Panc1 (cell line): ENCODE results near the gene IGSF5. TPM values are rescaled to one million over a fixed set of nuclear protein-coding genes. Genes with fewer than 3 reads are reported as not detected.
"Not testable (repeated sequence)": the region's sequence is repeated elsewhere in the genome, so short reads cannot be mapped to it uniquely, and the experiment has no call there.

ENCODE experiments used
- ATAC-seq: fragments of 200-7000 bp; cut with Tn5 transposase; 2 replicates; pipeline ENCODE4 v1.9.1; 2020; ENCODE audit warnings: mild to moderate bottlenecking, moderate library complexity
- BruUV-seq: library from RNA; stranded (reverse); fragments of 400-500 nt; replicated peaks from 2 replicates; lab custom pipeline; 2021; lab: Mats Ljungman, UMichigan
- CTCF ChIA-PET: fragments of 300-600 bp; sonication (Branson Sonifier 250); formaldehyde crosslinking; loops from one replicate; lab custom pipeline; 2022; ENCODE audit warnings: antibody characterized with exemption; lab: Charles Lee
- POLR2A ChIA-PET: fragments of 300-600 bp; sonication (Branson Sonifier 250); formaldehyde crosslinking; loops from one replicate; lab custom pipeline; 2022; ENCODE audit warnings: antibody characterized with exemption; lab: Charles Lee
- DNase-seq: peaks from one replicate; pipeline ENCODE4 v3.0.0-alpha.2; 2010; ENCODE audit warnings: low read depth, low spot score
- H3K27ac ChIP-seq: 2 replicates; pipeline ENCODE4 v1.5.1; 2011; ENCODE audit warnings: mild to moderate bottlenecking, low read length, inconsistent platforms
- H3K27me3 ChIP-seq: fragments of 200-500 bp; sonication (Bioruptor generic); 2 replicates; pipeline ENCODE4 v1.6.0; 2014; ENCODE audit warnings: low read length, inconsistent platforms; ENCODE audit not compliant: control insufficient read depth, insufficient read depth
- H3K36me3 ChIP-seq: fragments of 200-500 bp; sonication (Bioruptor generic); 2 replicates; pipeline ENCODE4 v1.5.1; 2014; ENCODE audit warnings: inconsistent platforms, mild to moderate bottlenecking, low read length, moderate library complexity; ENCODE audit not compliant: control insufficient read depth, insufficient read depth
- H3K4me1 ChIP-seq: 2 replicates; pipeline ENCODE4 v1.5.1; 2011; ENCODE audit warnings: inconsistent platforms, mild to moderate bottlenecking, low read length, moderate library complexity; ENCODE audit not compliant: control insufficient read depth, insufficient read depth
- H3K4me3 ChIP-seq, 2 experiments: 2 replicates each; pipeline ENCODE4 v1.5.1; 2011 to 2012; ENCODE audit warnings: low read depth in 2 of 2, low read length in 2 of 2, mild to moderate bottlenecking in 2 of 2, inconsistent platforms in 1 of 2, moderate library complexity in 1 of 2
- H3K9me3 ChIP-seq: fragments of 200-500 bp; sonication (Bioruptor generic); 2 replicates; pipeline ENCODE4 v1.5.1; 2014; ENCODE audit warnings: low read depth, mild to moderate bottlenecking, inconsistent platforms, low read length, moderate library complexity; ENCODE audit not compliant: control insufficient read depth, insufficient read depth
- CTCF ChIP-seq: fragments of 450-650 bp; IDR thresholded peaks from 2 replicates; pipeline ENCODE4 v1.5.1; 2017; ENCODE audit warnings: mild to moderate bottlenecking
- POLR2AphosphoS5 ChIP-seq: IDR thresholded peaks from 2 replicates; pipeline ENCODE4 v1.6.1; 2012; ENCODE audit warnings: mild to moderate bottlenecking, low read depth, low read length, moderate library complexity
- REST ChIP-seq, 2 experiments: IDR thresholded peaks; 2 replicates each; pipeline ENCODE4 v1.6.1; 2011 to 2012; ENCODE audit warnings: low read depth in 2 of 2, control low read depth in 1 of 2, low read length in 1 of 2, mild to moderate bottlenecking in 1 of 2, moderate library complexity in 1 of 2; ENCODE audit not compliant: insufficient read depth in 1 of 2
- SIN3A ChIP-seq: IDR thresholded peaks from 2 replicates; pipeline ENCODE4 v1.6.1; 2012; ENCODE audit warnings: low read depth, mild to moderate bottlenecking, low read length, moderate library complexity, borderline replicate concordance; ENCODE audit not compliant: insufficient read depth
- TCF7L2 ChIP-seq: IDR thresholded peaks from 2 replicates; pipeline ENCODE4 v1.6.1; 2011; ENCODE audit warnings: mild to moderate bottlenecking, low read depth, low read length, inconsistent platforms
- in situ Hi-C: cut with HindIII; loops from 2 replicates; pipeline ENCODE4 v1.10.0; 2016; ENCODE audit warnings: low sequenced_read_pairs, low pct_unique_long_range_greater_than_20kb
- intact Hi-C: fragments of 100-400 bp; cut with micrococcal nuclease; formaldehyde crosslinking; loops from one replicate; pipeline ENCODE4 v1.10.0; 2022; ENCODE audit not compliant: unreplicated experiment
- total RNA-seq: library from RNA; stranded (reverse); gene quantifications from one replicate; pipeline ENCODE4 v1.2.1, GENCODE V29; 2021; ENCODE audit not compliant: unreplicated experiment

The IGSF5 gene
- total RNA-seq, 1 experiment from 2014 or later: not detected

- intact Hi-C loops (no loop called here), in situ Hi-C loops (no loop called here)
- ChIA-PET CTCF (no interaction called here), POLR2A (no interaction called here)
- Histone ChIP-seq H3K27me3 (no peaks in the 10 kb centered on the region), H3K36me3 (no peaks in the 10 kb centered on the region), H3K27ac (no peak overlapping the region), H3K9me3 (no peaks in the 10 kb centered on the region), H3K4me3 (no peak overlapping the region), H3K4me1 (no peaks in the 10 kb centered on the region)
- no peak for TF ChIP-seq TCF7L2
- no peak for TF ChIP-seq SIN3A
- no peak for TF ChIP-seq CTCF
- TF ChIP-seq REST (IDR thresholded peaks at IDR 0.05; ENCODE audit: insufficient read depth in 1 of 2, low read depth in 2 of 2, low read length in 1 of 2): no peak
- no peak for TF ChIP-seq POLR2AphosphoS5
- no peak for ATAC-seq
- no peak for DNase-seq
- BruUV-seq: no TSS peak
Measured at GRCh38 chr21:39737376-39738000, 7.5 kb upstream of the IGSF5 start.

GRCh38 chr21:39738566-39738965 lies 6.4 kb upstream of the IGSF5 start:
- H3K9me3 ChIP-seq: no peaks in the 10 kb centered on the region
- ChIA-PET POLR2A (no interaction called here), CTCF (no interaction called here)
- ATAC-seq: no peak
- H3K27ac ChIP-seq: no peak overlapping the region
- BruUV-seq: no TSS peak
- no peaks in the 10 kb centered on the region for H3K4me1 ChIP-seq
- H3K4me3 ChIP-seq: no peak overlapping the region
- intact Hi-C loops: no loop called here
- no peak for TF ChIP-seq POLR2AphosphoS5
- TF ChIP-seq REST (IDR thresholded peaks at IDR 0.05; ENCODE audit: insufficient read depth in 1 of 2, low read depth in 2 of 2, low read length in 1 of 2): no peak
- TF ChIP-seq SIN3A: no peak
- TF ChIP-seq CTCF: no peak
- no peak for TF ChIP-seq TCF7L2
- H3K27me3 ChIP-seq: no peaks in the 10 kb centered on the region
- DNase-seq: no peak
- H3K36me3 ChIP-seq: no peaks in the 10 kb centered on the region
- in situ Hi-C loops: no loop called here

- POLR2A ChIA-PET, in situ Hi-C loops, H3K9me3 ChIP-seq, CTCF ChIA-PET, H3K4me1 ChIP-seq, H3K36me3 ChIP-seq, H3K27me3 ChIP-seq, H3K27ac ChIP-seq, ATAC-seq, DNase-seq, H3K4me3 ChIP-seq, intact Hi-C loops, BruUV-seq: not testable (repeated sequence)
Measured at GRCh38 chr21:39739531-39739930, 5.5 kb upstream of the IGSF5 start.
